ENCODE results near the gene RUBCN. TPM values are rescaled to one million over a fixed set of nuclear protein-coding genes. Genes with fewer than 3 reads are reported as not detected.

Gene RUBCN
- polyA plus RNA-seq, 1 of the 3 experiments (the other 2 are of a cell fraction), result 14.9 TPM

GRCh38 chr3:197673170-197673569, 63.5 kb downstream of the RUBCN start:
- Histone ChIP-seq H3K4me2 (no peak overlapping the region), H3K9ac (no peak overlapping the region), H3K27me3 (ENCODE audit: insufficient read depth) (no peaks in the 10 kb centered on the region), H3K4me3 (ENCODE audit: low read depth in 2 of 2, low read length in 1 of 2) (no peak overlapping the region), H3K27ac (ENCODE audit: low read depth in 2 of 2, low read length in 1 of 2) (no peak overlapping the region), H3F3A (replicated peaks; ENCODE audit: insufficient read depth) (no peaks in the 10 kb centered on the region), H3K9me3 (no peaks in the 10 kb centered on the region), H4K20me1 (ENCODE audit: insufficient read depth) (no peaks in the 10 kb centered on the region), H3K4me1 (ENCODE audit: control insufficient read depth in 1 of 2, insufficient read depth in 2 of 2, low read depth in 1 of 2, low read length in 1 of 2) (no peaks in the 10 kb centered on the region; a peak in 1 of 4 replicates), H3K9me2 (no peaks in the 10 kb centered on the region), H2AFZ (ENCODE audit: low read depth) (no peak overlapping the region), H3K36me3 (replicated peaks in 1 of 2; ENCODE audit: control insufficient read depth in 1 of 2, insufficient read depth in 2 of 2, low read length in 1 of 2) (peaks cover 13 to 31% of the 10 kb centered on the region in 2 experiments), H3K79me2 (ENCODE audit: insufficient read depth) (no peaks in the 10 kb centered on the region)
- ChIA-PET CTCF (interaction anchor here (1.2 to 4.8 kb wide), 3 partner anchors 13 to 80 kb away, joined by 5 to 29 read pairs (median 9); no protein-coding TSS in a partner anchor), POLR2A (no interaction called here)
- TF ChIP-seq RXRA (IDR thresholded peaks at IDR 0.05; ENCODE audit: borderline replicate concordance, low read depth), result no peak
- no peak for TF ChIP-seq MEF2A (IDR thresholded peaks at IDR 0.05; ENCODE audit: borderline replicate concordance, low read depth)
- TF ChIP-seq MAX (IDR thresholded peaks at IDR 0.05; ENCODE audit: low read depth), result no peak
- no peak for TF ChIP-seq TAF1 (IDR thresholded peaks at IDR 0.05; ENCODE audit: borderline replicate concordance, low read depth, low read length)
- no peak for TF ChIP-seq TCF12 (IDR thresholded peaks at IDR 0.05)
- TF ChIP-seq FOXM1 (IDR thresholded peaks at IDR 0.05; ENCODE audit: low read depth), result no peak
- no peak for TF ChIP-seq RFX5 (IDR thresholded peaks at IDR 0.05; ENCODE audit: low read length)
- TF ChIP-seq SIN3A (IDR thresholded peaks at IDR 0.05; ENCODE audit: borderline replicate concordance, low read depth, low read length), result no peak
- no peak for TF ChIP-seq ZBTB33 (IDR thresholded peaks at IDR 0.05; ENCODE audit: borderline replicate concordance, low read depth)
- no peak for TF ChIP-seq USF2 (IDR thresholded peaks at IDR 0.05; ENCODE audit: borderline replicate concordance, low read depth, low read length)
- WGBS (ENCODE audit: low lambda C conversion rate), result 99% methylated on average over 4 of the region's 4 CpGs
- DNase-seq, result no peak

GRCh38 chr3:197670361-197670760, 66.3 kb downstream of the RUBCN start:
- Histone ChIP-seq H3K4me3 (ENCODE audit: low read depth in 2 of 2, low read length in 1 of 2) (no peak overlapping the region), H3K36me3 (replicated peaks in 1 of 2; ENCODE audit: control insufficient read depth in 1 of 2, insufficient read depth in 2 of 2, low read length in 1 of 2) (peaks cover 11 to 21% of the 10 kb centered on the region in 2 experiments), H3K9ac (no peak overlapping the region), H4K20me1 (ENCODE audit: insufficient read depth) (no peaks in the 10 kb centered on the region), H3K4me1 (ENCODE audit: control insufficient read depth in 1 of 2, insufficient read depth in 2 of 2, low read depth in 1 of 2, low read length in 1 of 2) (no peaks in the 10 kb centered on the region), H3F3A (replicated peaks; ENCODE audit: insufficient read depth) (no peaks in the 10 kb centered on the region), H3K27ac (ENCODE audit: low read depth in 2 of 2, low read length in 1 of 2) (no peak overlapping the region), H3K4me2 (no peak overlapping the region), H3K9me3 (no peaks in the 10 kb centered on the region), H3K9me2 (no peaks in the 10 kb centered on the region), H2AFZ (ENCODE audit: low read depth) (no peak overlapping the region), H3K27me3 (ENCODE audit: insufficient read depth) (no peaks in the 10 kb centered on the region), H3K79me2 (ENCODE audit: insufficient read depth) (no peaks in the 10 kb centered on the region)
- WGBS (ENCODE audit: low lambda C conversion rate), result 91% methylated on average over 1 of the region's 1 CpG
- ChIA-PET POLR2A (no interaction called here), CTCF (interaction anchor here (1.7 to 2.4 kb wide), 2 partner anchors 11 to 71 kb away, joined by 5 to 12 read pairs; no protein-coding TSS in a partner anchor)
- no peak for TF ChIP-seq USF1 (IDR thresholded peaks at IDR 0.05; ENCODE audit: borderline replicate concordance, low read depth)
- no peak for TF ChIP-seq YY1 (IDR thresholded peaks at IDR 0.05; ENCODE audit: low read depth)
- TF ChIP-seq USF2 (IDR thresholded peaks at IDR 0.05; ENCODE audit: borderline replicate concordance, low read depth, low read length), result no peak
- TF ChIP-seq RAD21 (IDR thresholded peaks at IDR 0.05; ENCODE audit: low read length), result no peak
- TF ChIP-seq REST (IDR thresholded peaks at IDR 0.05; ENCODE audit: low read depth, low read length), result no peak
- TF ChIP-seq SIN3A (IDR thresholded peaks at IDR 0.05; ENCODE audit: borderline replicate concordance, low read depth, low read length), result no peak
- TF ChIP-seq MEF2A (IDR thresholded peaks at IDR 0.05; ENCODE audit: borderline replicate concordance, low read depth), result no peak
- no peak for TF ChIP-seq RXRA (IDR thresholded peaks at IDR 0.05; ENCODE audit: borderline replicate concordance, low read depth)
- no peak for DNase-seq

All from SK-N-SH (cell line).